HPDE6-E6E7 (cell line): ENCODE results near the gene RPP25.
A peak's percentile ranks its signal among the peaks of the same experiment; 100 is the strongest.
"Not testable (repeated sequence)": the region's sequence is repeated elsewhere in the genome, so short reads cannot be mapped to it uniquely, and the experiment has no call there.

Source experiments
- DNase-seq: peaks from one replicate; pipeline ENCODE4 v3.0.0; 2011; ENCODE audit warnings: missing footprints; ENCODE audit errors: extremely low spot score

Gene RPP25

GRCh38 chr15:74962671-74963070 is 6.1 kb upstream of the RPP25 start:
- DNase-seq = no peak

- no peak for DNase-seq
These were observed 5.6 kb upstream of the RPP25 start for GRCh38 chr15:74962219-74962618.

DNA sequence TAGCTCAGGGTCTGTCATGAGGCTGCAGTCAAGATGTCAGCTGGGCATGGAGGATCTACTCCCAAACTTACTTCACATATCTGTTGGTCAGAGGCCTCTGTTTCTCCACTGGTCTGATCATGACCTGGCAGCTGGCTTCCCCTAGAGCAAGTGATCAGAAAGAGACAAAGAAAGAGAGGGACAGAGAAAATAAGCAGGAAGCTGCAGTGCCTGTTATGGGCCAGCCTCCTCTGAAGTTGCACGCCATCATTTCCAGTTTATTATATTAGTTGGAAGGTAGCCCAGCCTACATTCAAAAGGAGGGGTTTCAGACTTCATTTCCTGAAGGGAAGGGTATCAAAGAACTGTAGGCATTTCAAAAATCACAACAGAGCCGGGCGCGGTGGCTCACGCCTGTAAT is 5.0 kb upstream of the RPP25 start:
- no peak for DNase-seq

DNA sequence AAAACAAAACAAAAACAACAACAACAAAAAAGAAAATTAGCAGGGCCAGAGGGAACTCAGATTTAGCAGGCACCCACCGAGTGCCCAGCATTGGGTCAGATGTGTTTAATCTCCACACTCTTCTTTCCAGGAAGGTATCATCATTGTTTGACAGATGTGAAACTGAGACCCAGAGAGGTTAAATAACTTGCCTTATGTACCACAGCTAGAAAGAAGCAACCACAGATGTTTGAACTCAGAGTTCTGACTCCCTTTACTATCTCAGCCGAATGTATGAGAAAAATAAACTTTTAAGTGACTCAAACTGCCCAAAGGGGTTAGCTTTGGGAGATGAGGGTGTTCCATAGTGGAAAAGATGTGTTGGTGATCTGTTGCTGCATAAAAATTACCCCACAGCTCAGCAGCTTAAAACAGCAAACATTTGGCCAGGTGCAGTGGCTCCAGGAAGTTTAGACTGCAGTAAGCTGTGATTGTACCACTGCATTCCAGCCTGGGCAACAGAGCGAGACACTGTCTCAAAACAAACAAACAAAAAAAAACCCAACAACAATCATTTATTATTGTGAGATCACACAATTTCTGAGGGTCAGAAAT is 4.5 kb upstream of the RPP25 start:
- DNase-seq = no peak

- no peak for DNase-seq
These were observed 3.7 kb upstream of the RPP25 start for GRCh38 chr15:74960286-74960685.

DNA sequence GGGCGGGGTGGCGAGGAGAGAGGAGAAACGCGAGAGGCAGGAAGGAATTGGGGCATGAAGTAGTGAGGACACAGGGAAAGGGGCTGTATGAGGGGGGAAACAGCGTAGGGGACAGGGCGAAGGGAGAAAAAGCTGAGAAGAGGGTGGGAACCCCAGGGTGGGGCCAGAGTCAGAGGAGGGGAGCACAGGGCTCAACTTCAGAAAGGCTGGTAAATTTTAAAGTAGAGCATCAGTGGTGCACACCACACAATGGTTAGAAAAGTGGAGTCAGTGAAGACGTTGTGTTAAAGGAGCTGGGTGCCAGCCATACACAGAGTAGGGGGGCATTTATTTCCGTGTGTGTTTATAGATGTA is 3.0 kb upstream of the RPP25 start:
- DNase-seq = no peak

GRCh38 chr15:74958908-74959585 is 2.5 kb upstream of the RPP25 start:
- no peak for DNase-seq

- peak; percentile 27 for DNase-seq
These were observed 1.8 kb upstream of the RPP25 start for GRCh38 chr15:74958320-74958907.

- DNase-seq = no peak
These were observed 984 bp upstream of the RPP25 start for GRCh38 chr15:74957476-74958035.

DNA sequence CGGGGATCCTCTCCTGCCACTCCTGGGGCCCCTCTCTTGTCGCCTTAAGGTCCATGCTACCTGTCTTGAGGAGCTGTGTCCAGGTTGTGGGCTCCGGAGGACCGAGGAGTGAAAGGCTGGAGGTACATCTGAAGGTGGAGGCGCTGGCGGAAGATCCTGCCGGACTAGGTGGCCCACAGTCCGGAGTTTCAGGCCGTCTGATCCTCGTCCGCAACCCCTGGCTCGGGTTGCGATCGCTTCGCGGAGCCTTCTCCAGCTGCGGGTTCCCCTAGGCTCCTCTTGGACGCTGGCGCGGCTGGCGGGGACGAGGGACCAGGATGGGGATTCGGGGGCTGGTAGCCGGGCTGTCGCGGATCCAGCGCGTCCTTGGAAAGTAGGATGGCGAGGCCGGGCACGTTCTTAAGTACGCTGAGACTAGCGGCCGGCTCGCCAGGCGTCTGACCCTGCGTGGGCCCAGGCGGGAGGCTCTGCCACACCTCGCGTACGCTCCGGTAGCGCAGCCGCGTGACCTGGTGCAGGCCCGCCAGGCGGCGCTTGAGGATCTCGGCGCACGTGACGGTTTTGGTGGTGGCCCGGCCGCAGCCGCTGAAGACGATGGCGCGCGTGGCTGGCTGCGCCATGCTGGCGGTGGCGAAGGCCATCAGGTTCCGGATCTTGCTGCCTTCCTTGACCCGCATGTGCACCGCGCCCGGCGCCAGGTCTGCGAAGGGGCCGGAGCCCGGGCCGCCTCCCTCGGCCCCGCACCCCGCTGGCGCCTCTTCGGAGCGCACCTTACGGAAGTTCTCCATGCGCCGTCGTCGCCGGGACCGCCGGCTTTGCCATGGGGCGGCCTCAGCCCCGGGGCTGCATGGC is 550 bp downstream of the RPP25 start:
- DNase-seq = peak; percentile 44

GRCh38 chr15:74955017-74955416 is 1.6 kb downstream of the RPP25 start:
- no peak for DNase-seq

DNA sequence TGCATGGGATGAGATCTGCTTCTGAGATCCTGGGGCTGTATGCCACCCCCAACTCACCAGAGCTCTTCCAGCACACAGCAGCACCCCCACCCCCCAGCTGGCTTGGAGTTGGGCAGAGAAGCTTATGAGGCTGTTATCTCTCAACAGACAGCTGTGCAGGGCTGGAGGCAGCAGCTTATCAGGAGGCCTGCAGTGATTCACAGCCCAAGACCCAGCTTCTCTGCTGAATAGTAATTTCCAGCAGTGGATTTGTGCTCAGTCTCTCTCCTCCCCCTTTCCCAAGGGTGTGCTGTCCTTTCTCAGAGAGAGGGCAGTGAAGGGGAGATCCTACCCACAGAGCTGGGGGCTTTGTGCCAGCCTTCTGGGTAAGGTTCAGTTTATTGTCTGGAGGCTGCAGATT is 2.1 kb downstream of the RPP25 start:
- DNase-seq = no peak

GRCh38 chr15:74951006-74951405 is 5.6 kb downstream of the RPP25 start:
- DNase-seq = no peak

- peak; percentile 62 for DNase-seq
These were observed 6.3 kb downstream of the RPP25 start for GRCh38 chr15:74950078-74950908.

DNA sequence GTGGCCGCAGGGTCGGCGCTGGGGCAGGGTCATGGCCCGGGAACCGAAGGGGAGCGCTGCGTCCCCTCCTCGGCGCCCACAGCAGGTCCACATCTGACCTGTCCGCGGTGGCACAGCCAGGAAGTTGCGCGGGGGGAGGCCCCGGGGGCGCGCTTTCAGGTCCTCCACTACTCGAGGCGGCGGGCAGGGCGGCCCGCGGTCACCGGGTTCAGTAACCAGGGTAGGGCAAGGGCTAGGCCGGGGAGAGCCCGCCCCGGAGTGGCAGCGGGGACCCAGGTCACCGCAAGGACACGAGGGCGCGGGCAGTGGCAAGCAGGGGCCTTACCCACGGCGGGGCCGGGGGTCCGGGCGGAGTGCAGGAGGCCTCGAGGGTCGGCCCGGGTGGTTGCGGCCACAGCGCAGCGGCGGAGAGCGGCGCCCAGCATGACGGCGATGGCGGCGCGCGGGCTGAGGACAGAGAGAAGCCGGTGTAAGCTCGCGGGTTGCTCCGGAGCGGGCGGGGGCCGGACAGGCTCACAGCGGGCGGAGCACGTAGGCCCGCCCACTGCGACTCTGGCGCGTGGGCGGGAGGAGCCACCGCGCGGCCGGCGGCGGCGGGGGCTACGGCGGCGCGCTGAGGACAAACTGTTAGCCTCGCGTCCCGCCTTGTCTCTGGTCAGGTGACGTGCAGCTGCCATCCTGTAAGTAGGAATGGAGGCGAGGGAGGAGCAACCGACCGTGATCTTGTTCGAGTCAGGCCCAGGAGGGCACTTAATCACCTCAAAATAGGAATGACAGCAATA is 18.8 kb downstream of the RPP25 start, which contains the start of gene COX5A:
Gene COX5A, minus strand, starts transcription at position 484 of the 782 bp plus-strand sequence. Its CDS starts 59 bp downstream, at position 425.
- DNase-seq = peak; percentile 89

- DNase-seq = no peak
These were observed 19.3 kb downstream of the RPP25 start for GRCh38 chr15:74937272-74937589.

GRCh38 chr15:74935193-74935592 is 21.4 kb downstream of the RPP25 start:
- DNase-seq = not testable (repeated sequence)

- DNase-seq = no peak
These were observed 23.0 kb downstream of the RPP25 start for GRCh38 chr15:74933573-74933972.

DNA sequence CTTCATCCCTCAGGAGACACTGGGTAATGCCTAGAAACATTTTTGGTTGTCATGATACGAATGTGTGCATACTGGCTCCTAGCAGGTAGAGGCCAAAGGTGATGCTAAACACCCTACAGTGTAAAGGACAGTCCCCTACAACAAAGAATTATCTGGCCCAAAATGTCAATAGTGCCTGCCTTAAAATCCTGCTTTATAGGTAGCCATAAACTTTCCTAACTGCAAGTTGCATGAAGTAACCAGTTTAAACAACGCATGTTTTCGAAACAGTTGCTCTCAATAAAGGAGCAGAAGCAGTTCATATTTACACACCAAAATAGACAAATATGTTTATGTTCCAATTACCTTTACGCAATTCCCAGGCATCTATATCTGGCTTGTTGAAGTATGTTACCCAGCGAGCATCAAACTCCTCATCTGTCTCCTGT is 27.8 kb downstream of the RPP25 start:
- no peak for DNase-seq

GRCh38 chr15:74924525-74924924 is 32.0 kb downstream of the RPP25 start:
- no peak for DNase-seq
